K562 (cell line): ENCODE data around the gene RBP3. TPM values are rescaled to one million over a fixed set of nuclear protein-coding genes. Genes with fewer than 3 reads are reported as not detected.

Source experiments
- CBFA2T3 ChIP-seq: fragments of 450-650 bp; IDR thresholded peaks from 2 replicates; pipeline ENCODE4 v1.6.1; 2017
- CREM ChIP-seq: IDR thresholded peaks from 2 replicates; pipeline ENCODE4 v1.6.1; 2014; ENCODE audit warnings: antibody characterized with exemption, low read depth
- ETV6 ChIP-seq, 3 experiments: fragments of 150-350 bp in 1 of 3; sonication (generic) in 1 of 3; formaldehyde crosslinking in 1 of 3; IDR thresholded peaks; 2 replicates each; pipeline versions ENCODE4 v1.6.1 to v1.8.0; 2014 to 2022; ENCODE audit warnings: borderline replicate concordance in 2 of 3, low read depth in 2 of 3, antibody characterized with exemption in 1 of 3, low read length in 1 of 3, mild to moderate bottlenecking in 1 of 3, missing genetic modification reagents in 1 of 3
- FOXA3 ChIP-seq, 2 experiments: fragments of 450-650 bp in 1 of 2; sonication (generic) in 1 of 2; formaldehyde crosslinking; IDR thresholded peaks in 1 of 2; conservative IDR thresholded peaks in 1 of 2; 2 replicates each; pipeline versions ENCODE4 v1.4.0 to v1.8.0; 2020 to 2022; ENCODE audit warnings: mild to moderate bottlenecking in 2 of 2, missing genetic modification reagents in 1 of 2
- GATA2 ChIP-seq: sonication (generic); formaldehyde crosslinking; IDR thresholded peaks from 2 replicates; pipeline ENCODE4 v1.4.0; 2020; ENCODE audit warnings: mild to moderate bottlenecking, missing genetic modification reagents
- HDAC6 ChIP-seq: IDR thresholded peaks from 2 replicates; pipeline ENCODE4 v1.6.1; 2012; ENCODE audit warnings: low read depth, mild to moderate bottlenecking, control low read depth, inconsistent platforms, low read length, moderate library complexity
- ILK ChIP-seq: fragments of 450-650 bp; IDR thresholded peaks from 2 replicates; pipeline ENCODE4 v1.6.1; 2016; ENCODE audit warnings: missing genetic modification characterization, low read depth, mild to moderate bottlenecking, missing compliant biosample characterization, moderate library complexity, borderline replicate concordance
- LEF1 ChIP-seq: fragments of 450-650 bp; IDR thresholded peaks from 2 replicates; pipeline ENCODE4 v1.6.1; 2016; ENCODE audit warnings: mild to moderate bottlenecking
- MEF2D ChIP-seq: conservative IDR thresholded peaks from 2 replicates; pipeline ENCODE4 v1.6.1; 2016; ENCODE audit warnings: low read depth, missing genetic modification characterization, missing compliant biosample characterization
- MXI1 ChIP-seq: IDR thresholded peaks from 2 replicates; pipeline ENCODE4 v1.6.1; 2011; ENCODE audit warnings: low read depth, mild to moderate bottlenecking, improper control_type of control experiment, low read length
- NCOA2 ChIP-seq, 2 experiments: fragments of 450-650 bp; IDR thresholded peaks; 2 replicates each; pipeline ENCODE4 v1.6.1; 2018; ENCODE audit warnings: mild to moderate bottlenecking in 2 of 2, moderate library complexity in 1 of 2; ENCODE audit not compliant: partially characterized antibody in 2 of 2
- NFXL1 ChIP-seq: fragments of 450-650 bp; formaldehyde crosslinking; IDR thresholded peaks from 2 replicates; pipeline ENCODE4 v1.4.0; 2021; ENCODE audit warnings: mild to moderate bottlenecking
- SUPT5H ChIP-seq: fragments of 450-650 bp; IDR thresholded peaks from 2 replicates; pipeline ENCODE4 v1.6.1; 2016
- ZNF121 ChIP-seq: sonication (generic); formaldehyde crosslinking; conservative IDR thresholded peaks from 2 replicates; pipeline ENCODE4 v1.8.0; 2022; ENCODE audit warnings: missing genetic modification reagents
- polyA plus RNA-seq, 8 experiments: library from polyadenylated mRNA; depleted of rRNA in 4 of 8; stranded (reverse) in 5 of 8; unstranded in 3 of 8; fragments of >200 nt; fragmentation: Nextera tagmentation in 2 of 8; fragmentation: Illumina TruSeq in 1 of 8; extraction: Ambion mirVana in 2 of 8; extraction: Trizol in 1 of 8; gene quantifications; 2 replicates each; pipeline versions ENCODE4 v1.2.1 to v1.2.3, GENCODE V29; 2011 to 2014; ENCODE audit warnings: inconsistent platforms in 1 of 8, missing spikeins in 1 of 8
- total RNA-seq, 7 experiments: library from RNA; depleted of rRNA in 6 of 7; stranded (reverse); fragments of >200 nt in 6 of 7; fragmentation: Illumina TruSeq in 2 of 7; extraction: Trizol in 2 of 7; gene quantifications; 2 replicates each; pipeline versions ENCODE4 v1.2.1 to v1.2.3, GENCODE V29; 2011 to 2021; ENCODE audit warnings: low replicate concordance in 1 of 7
- TF ChIP-seq, protein P1 (sequence below): fragments of 450-650 bp; conservative IDR thresholded peaks from 2 replicates; pipeline ENCODE4 v1.6.1; 2016; ENCODE audit warnings: missing genetic modification characterization, low read depth, mild to moderate bottlenecking, control low read depth, missing compliant biosample characterization
- TF ChIP-seq, protein P2 (sequence below): sonication (generic); formaldehyde crosslinking; IDR thresholded peaks from 2 replicates; pipeline ENCODE4 v1.8.1; 2023; ENCODE audit warnings: mild to moderate bottlenecking, missing genetic modification reagents
- TF ChIP-seq, protein P3 (sequence below): fragments of 250-450 bp; sonication (Bioruptor Pico); IDR thresholded peaks from 2 replicates; pipeline ENCODE4 v1.4.0; 2020; ENCODE audit warnings: mild to moderate bottlenecking, moderate library complexity, borderline replicate concordance
- TF ChIP-seq, protein P4 (sequence below): IDR thresholded peaks from 3 replicates; pipeline ENCODE4 v1.6.1; 2011; ENCODE audit warnings: borderline replicate concordance, mild to moderate bottlenecking; ENCODE audit not compliant: insufficient read length, insufficient read depth
- TF ChIP-seq, protein P5 (sequence below): fragments of 450-650 bp; IDR thresholded peaks from 2 replicates; pipeline ENCODE4 v1.6.1; 2017; ENCODE audit warnings: mild to moderate bottlenecking, moderate library complexity

The RBP3 gene
- total and polyA plus RNA-seq, 9 of the 15 experiments (the other 6 are each of a cell fraction or from before 2014, with no cell fraction given), result not detected

DNA sequence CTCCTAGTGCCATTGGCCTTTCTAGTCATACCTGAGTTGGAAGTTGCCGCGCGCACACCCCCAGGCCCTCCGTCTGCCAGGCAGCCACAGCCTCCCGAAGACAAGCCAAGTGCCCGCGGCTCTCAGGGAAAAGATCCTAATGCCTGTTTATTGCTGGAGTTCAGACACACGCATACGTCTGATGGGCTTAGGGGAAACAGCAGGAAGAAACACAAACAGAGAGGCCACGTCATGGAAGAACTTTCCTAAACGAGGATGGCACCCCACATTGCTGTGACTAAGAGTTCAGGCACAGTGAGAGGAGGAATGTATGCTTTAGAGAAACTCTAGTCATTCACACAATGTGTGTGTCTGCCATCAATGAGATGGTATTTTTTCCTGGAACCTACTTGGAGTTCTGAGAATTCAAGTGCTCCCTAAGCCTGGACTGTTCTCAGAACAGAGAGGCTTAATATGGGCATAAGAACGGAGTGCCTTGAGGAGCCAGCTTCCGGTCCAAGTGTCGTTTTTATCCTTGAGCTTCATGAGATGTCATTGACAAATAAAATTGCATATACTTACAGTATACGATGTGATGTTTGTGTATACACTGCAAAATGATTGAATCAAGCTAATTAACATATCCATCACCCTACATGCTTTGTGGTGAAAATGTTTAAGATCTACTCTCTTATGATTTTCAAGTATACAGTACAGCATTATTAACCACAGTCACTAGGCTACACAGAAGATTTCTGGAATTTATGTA is 11.6 kb upstream of the RBP3 start (continued):
- TF ChIP-seq NFXL1, result 0 out of 2 replicates have a peak, but pooled peaks have one; percentile 66
- TF ChIP-seq GATA2 (CRISPR knock-in tag), result no peak
- no peak for TF ChIP-seq MXI1
- no peak for TF ChIP-seq CREM
- TF ChIP-seq NCOA2 (IDR thresholded peaks at IDR 0.05; ENCODE audit: partially characterized antibody in 2 of 2), result no peak
- TF ChIP-seq, protein P1, sequence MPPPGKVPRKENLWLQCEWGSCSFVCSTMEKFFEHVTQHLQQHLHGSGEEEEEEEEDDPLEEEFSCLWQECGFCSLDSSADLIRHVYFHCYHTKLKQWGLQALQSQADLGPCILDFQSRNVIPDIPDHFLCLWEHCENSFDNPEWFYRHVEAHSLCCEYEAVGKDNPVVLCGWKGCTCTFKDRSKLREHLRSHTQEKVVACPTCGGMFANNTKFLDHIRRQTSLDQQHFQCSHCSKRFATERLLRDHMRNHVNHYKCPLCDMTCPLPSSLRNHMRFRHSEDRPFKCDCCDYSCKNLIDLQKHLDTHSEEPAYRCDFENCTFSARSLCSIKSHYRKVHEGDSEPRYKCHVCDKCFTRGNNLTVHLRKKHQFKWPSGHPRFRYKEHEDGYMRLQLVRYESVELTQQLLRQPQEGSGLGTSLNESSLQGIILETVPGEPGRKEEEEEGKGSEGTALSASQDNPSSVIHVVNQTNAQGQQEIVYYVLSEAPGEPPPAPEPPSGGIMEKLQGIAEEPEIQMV (tag), result 0 out of 2 replicates have a peak, but pooled peaks have one; percentile 52
- no peak for TF ChIP-seq ZNF121 (CRISPR knock-in tag)
- no peak for TF ChIP-seq SUPT5H
- TF ChIP-seq, protein P2, sequence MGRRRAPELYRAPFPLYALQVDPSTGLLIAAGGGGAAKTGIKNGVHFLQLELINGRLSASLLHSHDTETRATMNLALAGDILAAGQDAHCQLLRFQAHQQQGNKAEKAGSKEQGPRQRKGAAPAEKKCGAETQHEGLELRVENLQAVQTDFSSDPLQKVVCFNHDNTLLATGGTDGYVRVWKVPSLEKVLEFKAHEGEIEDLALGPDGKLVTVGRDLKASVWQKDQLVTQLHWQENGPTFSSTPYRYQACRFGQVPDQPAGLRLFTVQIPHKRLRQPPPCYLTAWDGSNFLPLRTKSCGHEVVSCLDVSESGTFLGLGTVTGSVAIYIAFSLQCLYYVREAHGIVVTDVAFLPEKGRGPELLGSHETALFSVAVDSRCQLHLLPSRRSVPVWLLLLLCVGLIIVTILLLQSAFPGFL, result no peak
- TF ChIP-seq CBFA2T3, result peak; percentile 78
- TF ChIP-seq HDAC6, result no peak
- no peak for TF ChIP-seq FOXA3 (CRISPR knock-in tag; conservative IDR thresholded peaks at IDR 0.05 in 1 of 2, IDR thresholded peaks at IDR 0.05 in 1 of 2)
- TF ChIP-seq LEF1, result peak; percentile 55; the same call in 1 of the 2 replicates
- TF ChIP-seq, protein P3, sequence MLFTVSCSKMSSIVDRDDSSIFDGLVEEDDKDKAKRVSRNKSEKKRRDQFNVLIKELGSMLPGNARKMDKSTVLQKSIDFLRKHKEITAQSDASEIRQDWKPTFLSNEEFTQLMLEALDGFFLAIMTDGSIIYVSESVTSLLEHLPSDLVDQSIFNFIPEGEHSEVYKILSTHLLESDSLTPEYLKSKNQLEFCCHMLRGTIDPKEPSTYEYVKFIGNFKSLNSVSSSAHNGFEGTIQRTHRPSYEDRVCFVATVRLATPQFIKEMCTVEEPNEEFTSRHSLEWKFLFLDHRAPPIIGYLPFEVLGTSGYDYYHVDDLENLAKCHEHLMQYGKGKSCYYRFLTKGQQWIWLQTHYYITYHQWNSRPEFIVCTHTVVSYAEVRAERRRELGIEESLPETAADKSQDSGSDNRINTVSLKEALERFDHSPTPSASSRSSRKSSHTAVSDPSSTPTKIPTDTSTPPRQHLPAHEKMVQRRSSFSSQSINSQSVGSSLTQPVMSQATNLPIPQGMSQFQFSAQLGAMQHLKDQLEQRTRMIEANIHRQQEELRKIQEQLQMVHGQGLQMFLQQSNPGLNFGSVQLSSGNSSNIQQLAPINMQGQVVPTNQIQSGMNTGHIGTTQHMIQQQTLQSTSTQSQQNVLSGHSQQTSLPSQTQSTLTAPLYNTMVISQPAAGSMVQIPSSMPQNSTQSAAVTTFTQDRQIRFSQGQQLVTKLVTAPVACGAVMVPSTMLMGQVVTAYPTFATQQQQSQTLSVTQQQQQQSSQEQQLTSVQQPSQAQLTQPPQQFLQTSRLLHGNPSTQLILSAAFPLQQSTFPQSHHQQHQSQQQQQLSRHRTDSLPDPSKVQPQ (CRISPR knock-in tag), result no peak
- TF ChIP-seq ILK (tag), result no peak
- TF ChIP-seq, protein P4, sequence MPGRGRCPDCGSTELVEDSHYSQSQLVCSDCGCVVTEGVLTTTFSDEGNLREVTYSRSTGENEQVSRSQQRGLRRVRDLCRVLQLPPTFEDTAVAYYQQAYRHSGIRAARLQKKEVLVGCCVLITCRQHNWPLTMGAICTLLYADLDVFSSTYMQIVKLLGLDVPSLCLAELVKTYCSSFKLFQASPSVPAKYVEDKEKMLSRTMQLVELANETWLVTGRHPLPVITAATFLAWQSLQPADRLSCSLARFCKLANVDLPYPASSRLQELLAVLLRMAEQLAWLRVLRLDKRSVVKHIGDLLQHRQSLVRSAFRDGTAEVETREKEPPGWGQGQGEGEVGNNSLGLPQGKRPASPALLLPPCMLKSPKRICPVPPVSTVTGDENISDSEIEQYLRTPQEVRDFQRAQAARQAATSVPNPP, result no peak
- no peak for TF ChIP-seq MEF2D
- TF ChIP-seq, protein P5, sequence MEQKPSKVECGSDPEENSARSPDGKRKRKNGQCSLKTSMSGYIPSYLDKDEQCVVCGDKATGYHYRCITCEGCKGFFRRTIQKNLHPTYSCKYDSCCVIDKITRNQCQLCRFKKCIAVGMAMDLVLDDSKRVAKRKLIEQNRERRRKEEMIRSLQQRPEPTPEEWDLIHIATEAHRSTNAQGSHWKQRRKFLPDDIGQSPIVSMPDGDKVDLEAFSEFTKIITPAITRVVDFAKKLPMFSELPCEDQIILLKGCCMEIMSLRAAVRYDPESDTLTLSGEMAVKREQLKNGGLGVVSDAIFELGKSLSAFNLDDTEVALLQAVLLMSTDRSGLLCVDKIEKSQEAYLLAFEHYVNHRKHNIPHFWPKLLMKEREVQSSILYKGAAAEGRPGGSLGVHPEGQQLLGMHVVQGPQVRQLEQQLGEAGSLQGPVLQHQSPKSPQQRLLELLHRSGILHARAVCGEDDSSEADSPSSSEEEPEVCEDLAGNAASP, result no peak
- no peak for TF ChIP-seq ETV6 (IDR thresholded peaks at IDR 0.05; ENCODE audit: borderline replicate concordance in 1 of 2, low read depth in 2 of 2, low read length in 1 of 2)
- TF ChIP-seq ETV6 (CRISPR knock-in tag; IDR thresholded peaks at IDR 0.05; ENCODE audit: borderline replicate concordance), result no peak
